NCI-H2107 (cell line): ENCODE measurements around the gene ZNF611.
"Not testable (repeated sequence)": the region's sequence is repeated elsewhere in the genome, so short reads cannot be mapped to it uniquely, and the experiment has no call there.

Source experiments
- DNase-seq: peaks from one replicate; lab custom pipeline; 2025; lab: John Stamatoyannopoulos, UW

The ZNF611 gene

DNA sequence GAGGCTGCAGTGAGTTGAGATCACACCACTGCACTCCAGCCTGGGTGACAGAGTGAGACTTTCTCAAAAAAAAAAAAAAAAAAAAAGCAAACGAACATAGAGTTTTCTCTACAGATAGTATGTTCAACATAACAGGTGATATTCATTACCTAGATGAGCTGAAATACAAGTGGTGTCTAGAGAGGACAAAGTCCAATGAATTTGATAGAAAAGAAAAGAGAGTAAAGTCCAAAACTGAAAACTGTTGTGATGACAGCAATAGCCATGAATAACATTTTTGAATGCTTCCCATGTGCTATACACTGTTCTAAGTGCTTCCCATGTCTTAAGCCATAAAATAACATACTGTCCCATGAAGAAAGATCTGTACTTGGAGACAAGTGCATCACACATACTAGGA lies 53.6 kb downstream of the ZNF611 start:
- DNase-seq = not testable (repeated sequence)

GRCh38 chr19:52679598-52679997 lies 55.2 kb downstream of the ZNF611 start:
- DNase-seq = no peak

DNA sequence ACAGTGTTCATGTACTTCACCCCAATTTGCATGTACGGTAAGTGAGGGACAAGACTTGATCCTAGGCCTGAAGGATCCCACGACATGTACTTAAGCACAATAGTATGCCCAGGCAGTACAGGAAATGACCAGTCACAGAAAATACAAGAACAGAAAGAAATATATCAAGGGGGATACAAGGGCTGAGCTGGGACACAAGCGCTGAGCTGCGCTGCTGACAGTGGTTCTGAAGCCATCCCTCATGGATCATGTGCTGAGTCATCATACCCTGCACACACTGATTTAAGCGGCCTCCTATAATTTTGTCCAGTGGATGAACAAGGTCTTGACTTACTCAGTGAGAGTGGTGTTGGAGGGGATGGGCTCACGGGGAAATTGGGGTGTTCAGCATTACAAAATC lies 59.6 kb downstream of the ZNF611 start:
- DNase-seq = not testable (repeated sequence)

DNA sequence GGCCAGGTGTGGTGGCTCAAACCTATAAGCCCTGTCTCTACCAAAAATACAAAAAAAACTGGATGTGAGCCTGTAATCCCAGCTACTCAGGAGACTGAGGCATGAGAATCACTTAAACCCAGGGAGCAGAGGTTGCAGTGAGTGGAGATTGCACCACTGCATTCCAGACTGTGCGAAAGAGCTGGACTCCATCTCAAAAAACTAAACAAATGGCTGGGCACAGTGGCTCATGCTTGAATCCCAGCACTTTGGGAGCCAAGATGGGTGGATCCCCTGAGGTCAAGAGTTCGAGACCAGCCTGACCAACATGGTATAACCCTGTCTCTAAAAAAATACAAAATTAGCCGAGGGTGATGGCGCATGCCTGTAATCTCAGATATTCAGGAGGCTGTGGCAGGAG lies 61.8 kb downstream of the ZNF611 start:
- DNase-seq = no peak

DNA sequence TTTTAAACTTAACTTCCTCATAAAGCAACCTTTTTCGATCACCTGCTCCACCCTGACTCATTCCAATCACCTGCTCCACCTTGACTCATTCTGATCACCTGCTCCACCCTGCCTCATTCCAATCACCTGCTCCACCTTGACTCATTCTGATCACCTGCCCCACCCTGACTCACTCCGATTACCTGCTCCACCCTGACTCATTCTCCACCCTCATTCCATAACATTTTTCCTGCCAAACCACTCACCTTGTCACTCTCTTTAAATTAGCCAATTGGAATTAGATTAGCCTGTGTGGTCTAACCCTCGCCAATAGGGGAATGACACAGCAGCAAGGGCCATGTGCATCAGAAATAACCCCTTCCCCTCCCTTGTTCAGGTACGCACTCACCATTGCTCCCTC lies 64.8 kb downstream of the ZNF611 start:
- DNase-seq = no peak

DNA sequence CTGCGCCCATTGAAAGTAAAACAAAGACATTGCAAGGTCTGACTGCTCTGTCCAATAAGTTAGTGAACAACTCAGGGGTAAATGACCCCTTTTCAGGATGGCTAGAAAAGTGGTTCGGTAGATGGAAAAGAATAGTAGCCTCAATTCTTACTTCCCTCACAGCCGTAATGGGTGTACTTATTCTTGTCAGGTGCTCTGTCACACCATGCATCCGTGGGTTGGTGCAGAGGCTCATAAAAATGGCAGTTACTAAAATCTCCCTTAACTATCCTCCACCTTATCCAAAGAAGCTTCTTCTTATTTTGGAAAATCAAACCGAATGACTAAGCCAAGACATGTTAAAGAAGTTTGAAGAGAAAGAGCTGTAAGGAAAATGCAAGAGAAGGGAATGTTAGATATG lies 65.3 kb downstream of the ZNF611 start:
- no peak for DNase-seq

DNA sequence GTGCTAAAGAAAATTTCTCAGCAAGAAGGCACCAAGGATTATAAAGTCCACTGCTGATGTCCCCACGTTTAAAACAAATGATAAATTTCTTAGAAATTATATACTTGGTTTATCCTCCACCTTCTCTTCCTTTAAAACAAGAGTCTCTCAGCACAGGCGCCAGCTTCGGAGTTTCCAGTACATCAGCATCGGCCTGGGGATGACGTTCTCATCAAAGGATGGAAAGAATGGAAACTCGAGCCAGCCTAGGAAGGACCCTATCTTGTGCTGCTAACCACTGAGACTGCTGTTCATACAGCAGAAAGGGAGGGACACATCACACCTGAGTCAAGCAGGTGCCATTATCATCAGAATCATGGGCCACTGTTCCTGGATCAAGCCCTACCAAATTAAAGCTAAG lies 66.9 kb downstream of the ZNF611 start:
- DNase-seq = no peak

- no peak for DNase-seq
These were observed 68.3 kb downstream of the ZNF611 start for GRCh38 chr19:52666506-52666905.

DNA sequence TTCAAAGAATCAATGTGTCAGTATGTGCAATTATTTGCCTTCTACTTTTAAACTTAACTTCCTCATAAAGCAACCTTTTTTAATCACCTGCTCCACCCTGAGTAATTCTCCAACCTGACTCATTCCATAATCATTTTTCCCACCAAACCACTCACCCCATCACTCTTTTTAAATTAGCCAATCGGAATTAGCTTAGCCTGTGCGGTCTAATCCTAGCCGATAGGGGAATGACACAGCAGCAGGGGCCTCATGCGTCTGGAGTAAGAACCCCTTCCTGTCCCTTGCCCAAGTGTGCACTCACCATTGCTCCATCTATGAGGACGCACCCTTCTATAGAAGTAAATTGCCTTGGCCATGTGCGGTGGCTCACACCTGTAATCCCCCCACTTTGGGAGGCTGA lies 69.3 kb downstream of the ZNF611 start:
- no peak for DNase-seq

DNA sequence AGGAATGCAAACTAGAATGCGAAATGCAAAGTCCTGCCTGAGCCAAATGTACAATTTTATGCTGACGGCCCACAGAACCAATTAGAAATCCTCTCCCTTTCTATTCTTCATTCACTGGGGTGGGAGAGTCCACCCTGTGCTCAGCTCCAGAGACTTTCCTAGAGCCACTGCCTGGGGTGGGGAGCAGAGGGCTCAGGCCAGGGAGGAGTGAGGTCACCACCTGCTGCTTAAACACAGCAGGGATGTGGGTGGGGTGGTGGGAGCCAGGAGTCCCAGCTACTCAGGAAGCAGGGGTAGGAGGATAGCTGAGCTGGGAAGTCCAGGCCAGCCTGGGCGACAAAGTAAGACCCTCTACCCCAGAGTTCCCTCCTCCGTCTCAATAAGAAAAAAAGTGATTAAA lies 69.8 kb downstream of the ZNF611 start:
- DNase-seq = no peak

DNA sequence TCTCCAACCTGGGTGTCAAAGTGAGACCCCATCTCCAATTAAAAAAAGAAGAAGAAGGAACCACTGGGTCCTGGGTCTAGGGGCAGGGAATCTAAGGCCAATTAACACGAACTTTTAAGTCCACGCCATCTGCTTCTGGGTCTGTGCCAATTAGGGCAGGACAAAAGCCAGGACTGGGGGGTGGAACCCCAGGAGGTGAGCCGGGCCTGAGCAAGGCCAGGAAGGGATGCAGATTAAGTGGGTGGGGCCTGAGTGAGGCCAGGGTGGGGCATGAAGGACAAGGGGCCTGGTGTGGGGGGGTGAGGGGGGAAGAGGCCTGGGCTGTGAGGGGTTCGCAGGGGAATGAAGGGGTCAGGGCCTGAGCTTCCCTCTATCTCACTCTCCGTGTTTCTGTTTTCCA lies 70.4 kb downstream of the ZNF611 start:
- no peak for DNase-seq

GRCh38 chr19:52662631-52663030 lies 72.2 kb downstream of the ZNF611 start:
- no peak for DNase-seq

- DNase-seq = no peak
These were observed 73.9 kb downstream of the ZNF611 start for GRCh38 chr19:52660981-52661380.

DNA sequence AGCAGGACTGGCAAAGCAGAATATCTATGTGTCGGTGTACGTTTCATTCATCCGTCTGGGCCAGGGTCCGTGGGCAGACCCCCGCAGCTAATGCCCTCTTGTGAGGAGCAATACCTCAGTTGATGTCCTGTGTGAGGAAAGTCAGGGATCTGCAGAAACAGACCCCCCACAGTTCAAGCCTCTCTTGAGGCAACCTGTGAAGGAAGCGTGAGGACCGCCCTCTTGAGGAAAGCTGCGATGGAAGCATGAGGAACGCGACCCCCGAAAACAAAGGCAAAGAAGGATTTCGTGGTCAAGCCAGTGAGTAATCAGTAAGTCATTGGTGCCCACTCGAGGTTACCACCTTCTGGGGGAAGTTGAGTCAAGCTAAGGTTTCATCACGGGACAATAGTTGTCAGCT lies 75.8 kb downstream of the ZNF611 start:
- no peak for DNase-seq

DNA sequence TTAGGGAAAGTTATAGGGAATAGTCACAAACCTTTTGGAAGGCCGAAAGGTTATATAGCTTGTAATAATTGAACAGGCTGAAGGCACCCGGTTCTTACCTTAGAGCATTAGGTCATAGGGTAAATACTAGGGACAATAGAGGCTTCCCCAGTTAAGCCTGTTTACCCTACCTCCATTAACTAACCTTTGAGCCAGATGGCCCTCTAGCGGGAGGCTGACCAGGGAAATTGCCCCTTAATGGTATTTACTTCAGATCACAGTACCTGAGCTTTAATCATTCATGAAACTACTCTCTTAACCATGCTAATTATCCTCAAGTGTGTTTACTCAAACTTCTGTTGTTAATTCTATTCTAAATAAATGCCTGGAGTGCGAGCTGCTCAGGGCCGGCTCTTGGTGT lies 76.2 kb downstream of the ZNF611 start:
- DNase-seq = no peak

DNA sequence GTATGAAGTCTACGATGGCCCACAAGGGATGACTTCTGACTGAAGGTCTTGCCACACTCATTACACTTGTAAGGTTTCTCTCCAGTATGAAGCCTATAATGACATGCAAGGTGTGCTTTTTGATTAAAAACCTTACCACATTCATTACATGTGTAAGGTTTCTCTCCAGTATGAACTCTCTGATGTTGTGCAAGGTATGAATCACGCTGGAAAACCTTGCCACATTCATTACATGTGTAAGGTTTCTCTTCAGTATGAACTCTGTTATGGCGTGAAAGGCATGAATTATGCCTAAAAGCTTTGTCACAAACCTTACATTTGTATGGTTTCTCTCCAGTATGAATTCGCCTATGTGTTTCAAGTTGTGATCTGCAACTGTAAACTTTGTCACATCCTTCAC lies 81.7 kb downstream of the ZNF611 start:
- no peak for DNase-seq
